HepG2 (cell line): ENCODE measurements around the gene SLC15A3. TPM values are rescaled to one million over a fixed set of nuclear protein-coding genes. Genes with fewer than 3 reads are reported as not detected.

Source experiments
- ATAC-seq: fragments of 200-7000 bp; cut with Tn5 transposase; 3 replicates; pipeline ENCODE4 v1.9.1; 2020; ENCODE audit warnings: mild to moderate bottlenecking, moderate library complexity
- BruUV-seq: library from RNA; stranded (reverse); fragments of 400-500 nt; replicated peaks from 2 replicates; lab custom pipeline; 2021; lab: Mats Ljungman, UMichigan
- CTCF ChIA-PET: fragments of 300-600 bp; formaldehyde crosslinking; extraction: SDS; loops from one replicate; lab custom pipeline; 2021; ENCODE audit warnings: low total read pairs, inconsistent platforms, low intra/inter-chr PET ratio; lab: Yijun Ruan, JAX
- POLR2A ChIA-PET: fragments of 350-600 bp; sonication (Branson Sonifier 250); formaldehyde crosslinking; loops from one replicate; lab custom pipeline; 2020; ENCODE audit warnings: antibody characterized with exemption, inconsistent platforms; lab: Yijun Ruan, JAX
- DNase-seq: peaks from one replicate; pipeline ENCODE4 v3.0.0-alpha.2; 2015; ENCODE audit warnings: low spot score
- FAIRE-seq: peaks from 3 replicates; lab custom pipeline; 2011; peaks lifted over from hg19 to GRCh38; lab: Jason Lieb, UNC
- H2AFZ ChIP-seq: one replicate; pipeline ENCODE4 v1.6.1; 2011; ENCODE audit warnings: low read length, inconsistent platforms
- H3K27ac ChIP-seq: fragments of 300-600 bp; 3 replicates; pipeline ENCODE4 v1.8.0; 2011; ENCODE audit warnings: mixed run types, mild to moderate bottlenecking, mixed read lengths, low read length, inconsistent platforms; ENCODE audit not compliant: insufficient read depth; ENCODE audit errors: extremely low read length
- H3K27me3 ChIP-seq, 2 experiments: fragments of 200-600 bp in 1 of 2; 2 replicates in 1 of 2; 3 replicates in 1 of 2; pipeline versions ENCODE4 v1.6.0 to v1.8.0; 2011; ENCODE audit warnings: low read length in 2 of 2, mild to moderate bottlenecking in 2 of 2, moderate library complexity in 2 of 2, inconsistent platforms in 1 of 2; ENCODE audit not compliant: insufficient read depth in 2 of 2, control insufficient read depth in 1 of 2
- H3K36me3 ChIP-seq, 2 experiments: fragments of 200-600 bp in 1 of 2; replicated peaks in 1 of 2; 2 replicates in 1 of 2; 3 replicates in 1 of 2; pipeline versions ENCODE4 v1.5.1 to v1.8.0; 2011; ENCODE audit warnings: low read length in 2 of 2, inconsistent platforms in 1 of 2; ENCODE audit not compliant: insufficient read depth in 2 of 2, control insufficient read depth in 1 of 2
- H3K4me1 ChIP-seq: 2 replicates; pipeline ENCODE4 v1.5.1; 2012; ENCODE audit warnings: low read length, inconsistent platforms; ENCODE audit not compliant: insufficient read depth
- H3K4me2 ChIP-seq: 2 replicates; pipeline ENCODE4 v1.6.0; 2011; ENCODE audit warnings: low read depth, low read length, inconsistent platforms
- H3K4me3 ChIP-seq, 3 experiments: fragments of 200-600 bp in 1 of 3; sonication (generic), shearing (Covaris generic) in 1 of 3; replicated peaks in 1 of 3; 2 replicates each; pipeline ENCODE4 v1.5.1; 2011 to 2016; ENCODE audit warnings: low read length in 3 of 3, inconsistent platforms in 2 of 3, low read depth in 2 of 3, mild to moderate bottlenecking in 2 of 3, control low read depth in 1 of 3, mixed read lengths in 1 of 3; ENCODE audit not compliant: insufficient read depth in 1 of 3
- H3K79me2 ChIP-seq: one replicate; pipeline ENCODE4 v1.6.1; 2011; ENCODE audit warnings: low read length, inconsistent platforms; ENCODE audit not compliant: insufficient read depth
- H3K9ac ChIP-seq: 2 replicates; pipeline ENCODE4 v1.6.0; 2011; ENCODE audit warnings: mild to moderate bottlenecking, low read depth, low read length, inconsistent platforms; ENCODE audit not compliant: insufficient read depth
- H3K9me3 ChIP-seq: 2 replicates; pipeline ENCODE4 v1.5.1; 2012; ENCODE audit warnings: mild to moderate bottlenecking, low read length
- H4K20me1 ChIP-seq: 2 replicates; pipeline ENCODE4 v1.6.0; 2011; ENCODE audit warnings: inconsistent platforms, mild to moderate bottlenecking, low read length, moderate library complexity; ENCODE audit not compliant: insufficient read depth
- ARNT ChIP-seq: fragments of 450-650 bp; IDR thresholded peaks from 2 replicates; pipeline ENCODE4 v1.6.1; 2017
- BRF2 ChIP-seq: sonication (generic); formaldehyde crosslinking; IDR thresholded peaks from 2 replicates; pipeline ENCODE4 v1.8.1; 2022; ENCODE audit warnings: mild to moderate bottlenecking, missing genetic modification reagents
- CEBPB ChIP-seq: IDR thresholded peaks from 2 replicates; pipeline ENCODE4 v1.6.1; 2011; ENCODE audit warnings: low read depth, low read length, improper control_type of control experiment, borderline replicate concordance
- ELF1 ChIP-seq: sonication (generic); formaldehyde crosslinking; IDR thresholded peaks from 2 replicates; pipeline ENCODE4 v1.4.0; 2020; ENCODE audit warnings: missing genetic modification reagents
- FOXA1 ChIP-seq, 2 experiments: fragments of 450-650 bp in 1 of 2; sonication (generic) in 1 of 2; formaldehyde crosslinking in 1 of 2; IDR thresholded peaks; 2 replicates each; pipeline versions ENCODE4 v1.4.0 to v1.6.1; 2016 to 2020; ENCODE audit warnings: missing genetic modification reagents in 1 of 2
- GATAD2A ChIP-seq: IDR thresholded peaks from 2 replicates; pipeline ENCODE4 v1.6.1; 2016
- HNF4A ChIP-seq: sonication (generic); formaldehyde crosslinking; IDR thresholded peaks from 2 replicates; pipeline ENCODE4 v1.4.0; 2020; ENCODE audit warnings: missing genetic modification reagents
- MTERF4 ChIP-seq: sonication (generic); formaldehyde crosslinking; IDR thresholded peaks from 2 replicates; pipeline ENCODE4 v1.8.0; 2023; ENCODE audit warnings: mild to moderate bottlenecking, missing genetic modification reagents
- NCOR1 ChIP-seq: fragments of 200-600 bp; sonication (generic); IDR thresholded peaks from 2 replicates; pipeline ENCODE4 v1.7.0; 2017; ENCODE audit warnings: antibody characterized with exemption, low read length, borderline replicate concordance
- NR3C1 ChIP-seq: sonication (generic); formaldehyde crosslinking; IDR thresholded peaks from 2 replicates; pipeline ENCODE4 v1.4.0; 2020; ENCODE audit warnings: missing genetic modification reagents
- RAD51 ChIP-seq: fragments of 450-650 bp; IDR thresholded peaks from 2 replicates; pipeline ENCODE4 v1.6.1; 2016; ENCODE audit warnings: borderline replicate concordance
- RXRB ChIP-seq: IDR thresholded peaks from 2 replicates; pipeline ENCODE4 v1.6.1; 2016; ENCODE audit warnings: borderline replicate concordance, missing genetic modification reagents, missing compliant biosample characterization
- TBL1XR1 ChIP-seq: fragments of 150-350 bp; IDR thresholded peaks from 2 replicates; pipeline ENCODE4 v1.6.1; 2014; ENCODE audit warnings: borderline replicate concordance, low read length; ENCODE audit not compliant: partially characterized antibody
- ZNF383 ChIP-seq: sonication (generic); formaldehyde crosslinking; IDR thresholded peaks from 2 replicates; pipeline ENCODE4 v1.4.0; 2020; ENCODE audit warnings: missing genetic modification reagents, mild to moderate bottlenecking, borderline replicate concordance
- ZNF572 ChIP-seq: sonication (generic); formaldehyde crosslinking; IDR thresholded peaks from 2 replicates; pipeline ENCODE4 v1.5.1; 2020; ENCODE audit warnings: mild to moderate bottlenecking, missing genetic modification reagents
- ZNF615 ChIP-seq: sonication (generic); formaldehyde crosslinking; IDR thresholded peaks from 2 replicates; pipeline ENCODE4 v1.5.0; 2020; ENCODE audit warnings: mild to moderate bottlenecking, missing genetic modification reagents, borderline replicate concordance
- ZNF713 ChIP-seq: sonication (generic); formaldehyde crosslinking; IDR thresholded peaks from 2 replicates; pipeline ENCODE4 v1.4.0; 2020; ENCODE audit warnings: mild to moderate bottlenecking, missing genetic modification reagents
- ZSCAN30 ChIP-seq: sonication (generic); formaldehyde crosslinking; IDR thresholded peaks from 2 replicates; pipeline ENCODE4 v1.5.0; 2020; ENCODE audit warnings: mild to moderate bottlenecking, missing genetic modification reagents
- WGBS: methylation state at CpG from one replicate; pipeline ENCODE4 v1.1.6; 2017; ENCODE audit warnings: low lambda C conversion rate; 5-methylcytosine and 5-hydroxymethylcytosine counted together
- in situ Hi-C: cut with HindIII; loops from 2 replicates; pipeline ENCODE4 v1.10.0; 2017; ENCODE audit warnings: low pct_unique_long_range_greater_than_20kb; ENCODE audit not compliant: extremely low pct_ligation_motif_present
- intact Hi-C: fragments of 100-400 bp; cut with micrococcal nuclease; formaldehyde crosslinking; loops from one replicate; pipeline ENCODE4 v1.10.0; 2022; ENCODE audit not compliant: unreplicated experiment
- polyA plus RNA-seq, 8 experiments: library from polyadenylated mRNA; depleted of rRNA in 3 of 8; stranded (reverse) in 7 of 8; unstranded in 1 of 8; fragments of >200 nt; fragmentation: Illumina TruSeq in 4 of 8; extraction: Trizol in 4 of 8; gene quantifications; 2 replicates each; pipeline versions ENCODE4 v1.2.1 to v1.2.3, GENCODE V29; 2011 to 2016; ENCODE audit warnings: low read depth in 4 of 8, missing spikeins in 1 of 8, mixed read lengths in 1 of 8; ENCODE audit not compliant: insufficient read depth in 1 of 8
- total RNA-seq, 5 experiments: library from RNA; depleted of rRNA; stranded (reverse); fragments of >200 nt; fragmentation: Illumina TruSeq; extraction: Trizol; gene quantifications; 2 replicates each; pipeline ENCODE4 v1.2.3, GENCODE V29; 2016; ENCODE audit warnings: low read depth in 1 of 5
- TF ChIP-seq, protein P1 (sequence below): sonication (generic); formaldehyde crosslinking; IDR thresholded peaks from 2 replicates; pipeline ENCODE4 v1.4.0; 2020; ENCODE audit warnings: missing genetic modification reagents, borderline replicate concordance
- TF ChIP-seq, protein P2 (sequence below): IDR thresholded peaks from 2 replicates; pipeline ENCODE4 v1.6.1; 2016; ENCODE audit warnings: missing genetic modification reagents, missing compliant biosample characterization

The SLC15A3 gene
- total and polyA plus RNA-seq, 2 of the 13 experiments (the other 11 are each of a cell fraction or from before 2014, with no cell fraction given): 0.45 to 0.77 TPM

DNA sequence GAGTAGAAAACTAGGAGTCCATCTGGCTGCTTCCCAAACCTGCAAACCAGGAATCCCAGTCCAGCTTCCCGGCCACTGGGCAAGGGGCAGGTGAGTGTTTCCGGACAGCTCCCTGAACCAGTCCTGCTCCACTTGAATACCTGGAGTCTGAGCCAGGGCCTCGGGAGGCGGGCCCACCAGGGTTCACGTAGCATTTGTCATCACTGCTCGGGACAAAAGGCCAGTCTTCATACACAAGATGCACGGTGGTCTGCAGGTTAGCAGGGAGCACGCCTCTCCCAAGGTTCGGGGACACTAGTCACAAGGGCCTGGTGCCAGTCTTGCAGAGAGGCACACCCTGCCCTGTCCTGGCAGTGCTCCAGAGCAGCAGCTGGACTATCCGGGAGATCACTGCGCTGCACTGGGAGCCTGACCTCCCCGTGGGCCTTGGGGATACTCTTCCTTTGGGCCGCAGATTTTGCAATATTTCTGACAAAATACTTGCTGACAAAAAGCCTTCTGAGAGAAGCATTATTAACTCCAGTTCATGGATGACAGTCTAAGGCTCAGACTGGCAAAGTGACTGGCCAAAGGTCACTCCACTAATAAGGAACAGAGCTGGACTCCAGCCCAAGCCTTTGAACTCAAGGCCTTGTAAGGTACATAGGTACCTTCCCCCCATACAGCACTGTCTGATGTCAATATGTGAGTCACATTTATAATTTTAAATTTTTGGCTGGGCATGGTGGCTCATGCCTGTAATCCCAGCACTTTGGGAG, 44.6 kb upstream of the SLC15A3 start:
- H3K4me2 ChIP-seq: peak overlapping the region; percentile 16; the same call in 1 of the 2 replicates
- in situ Hi-C loops: no loop called here
- CTCF ChIA-PET: no interaction called here
- TF ChIP-seq, protein P1, sequence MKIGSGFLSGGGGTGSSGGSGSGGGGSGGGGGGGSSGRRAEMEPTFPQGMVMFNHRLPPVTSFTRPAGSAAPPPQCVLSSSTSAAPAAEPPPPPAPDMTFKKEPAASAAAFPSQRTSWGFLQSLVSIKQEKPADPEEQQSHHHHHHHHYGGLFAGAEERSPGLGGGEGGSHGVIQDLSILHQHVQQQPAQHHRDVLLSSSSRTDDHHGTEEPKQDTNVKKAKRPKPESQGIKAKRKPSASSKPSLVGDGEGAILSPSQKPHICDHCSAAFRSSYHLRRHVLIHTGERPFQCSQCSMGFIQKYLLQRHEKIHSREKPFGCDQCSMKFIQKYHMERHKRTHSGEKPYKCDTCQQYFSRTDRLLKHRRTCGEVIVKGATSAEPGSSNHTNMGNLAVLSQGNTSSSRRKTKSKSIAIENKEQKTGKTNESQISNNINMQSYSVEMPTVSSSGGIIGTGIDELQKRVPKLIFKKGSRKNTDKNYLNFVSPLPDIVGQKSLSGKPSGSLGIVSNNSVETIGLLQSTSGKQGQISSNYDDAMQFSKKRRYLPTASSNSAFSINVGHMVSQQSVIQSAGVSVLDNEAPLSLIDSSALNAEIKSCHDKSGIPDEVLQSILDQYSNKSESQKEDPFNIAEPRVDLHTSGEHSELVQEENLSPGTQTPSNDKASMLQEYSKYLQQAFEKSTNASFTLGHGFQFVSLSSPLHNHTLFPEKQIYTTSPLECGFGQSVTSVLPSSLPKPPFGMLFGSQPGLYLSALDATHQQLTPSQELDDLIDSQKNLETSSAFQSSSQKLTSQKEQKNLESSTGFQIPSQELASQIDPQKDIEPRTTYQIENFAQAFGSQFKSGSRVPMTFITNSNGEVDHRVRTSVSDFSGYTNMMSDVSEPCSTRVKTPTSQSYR (CRISPR knock-in tag): peak; percentile 49; the same call in 1 of the 2 replicates
- TF ChIP-seq ZNF713 (CRISPR knock-in tag) (no peak), CEBPB (peak; percentile 38; the same call in 1 of the 2 replicates), ZSCAN30 (no peak), NR3C1 (CRISPR knock-in tag) (no peak), ARNT (no peak), ELF1 (CRISPR knock-in tag) (no peak), BRF2 (CRISPR knock-in tag) (no peak), ZNF615 (CRISPR knock-in tag) (no peak), MTERF4 (CRISPR knock-in tag) (no peak), FOXA1 (IDR thresholded peaks at IDR 0.05) (no peak), FOXA1 (CRISPR knock-in tag; IDR thresholded peaks at IDR 0.05) (0 out of 2 replicates have a peak, but pooled peaks have one; percentile 15), RAD51 (no peak), RXRB (CRISPR knock-in tag) (no peak), ZNF572 (CRISPR knock-in tag) (no peak), TBL1XR1 (no peak), HNF4A (peak; percentile 38; the same call in 1 of the 2 replicates), GATAD2A (peak; percentile 33; the same call in 1 of the 2 replicates), ZNF383 (CRISPR knock-in tag) (no peak), NCOR1 (0 out of 2 replicates have a peak, but pooled peaks have one; percentile 22)
- TF ChIP-seq, protein P2, sequence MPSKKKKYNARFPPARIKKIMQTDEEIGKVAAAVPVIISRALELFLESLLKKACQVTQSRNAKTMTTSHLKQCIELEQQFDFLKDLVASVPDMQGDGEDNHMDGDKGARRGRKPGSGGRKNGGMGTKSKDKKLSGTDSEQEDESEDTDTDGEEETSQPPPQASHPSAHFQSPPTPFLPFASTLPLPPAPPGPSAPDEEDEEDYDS (CRISPR knock-in tag): no peak

More for the DNA sequence above, 44.6 kb upstream of the SLC15A3 start:
- Histone ChIP-seq H2AFZ (no peak overlapping the region), H3K9ac (no peak overlapping the region), H4K20me1 (no peaks in the 10 kb centered on the region), H3K79me2 (no peaks in the 10 kb centered on the region), H3K27me3 (peaks cover 0 to 31% of the 10 kb centered on the region in 2 experiments; a peak in 2 of 5 replicates), H3K36me3 (no peaks in the 10 kb centered on the region), H3K27ac (no peak overlapping the region), H3K9me3 (no peaks in the 10 kb centered on the region), H3K4me3 (no peak overlapping the region), H3K4me1 (peaks cover 20% of the 10 kb centered on the region)
- BruUV-seq: no TSS peak
- DNase-seq: peak; percentile 30
- WGBS: 0% methylated on average over 3 of the region's 13 CpGs
- POLR2A ChIA-PET: no interaction called here
- peak; percentile 73 for ATAC-seq
- intact Hi-C loops: no loop called here
- FAIRE-seq: no peak
